ENCODE measurements around the gene TAF3.

- TF ChIP-seq POLR2A (IDR thresholded peaks at IDR 0.05; ENCODE audit: low read depth, low read length) (no peak), TAF1 (IDR thresholded peaks at IDR 0.05; ENCODE audit: low read depth, low read length) (no peak)
These were observed 47.9 kb downstream of the TAF3 start for GRCh38 chr10:7866176-7866575.
